HG02884 (cell line): ENCODE data around the gene ESYT3.

Experiments
- ATAC-seq: cut with Tn5 transposase; IDR thresholded peaks from one replicate; pipeline ENCODE4 v1.9.1; 2021; ENCODE audit warnings: mild to moderate bottlenecking, moderate library complexity; ENCODE audit not compliant: unreplicated experiment

Gene ESYT3

DNA sequence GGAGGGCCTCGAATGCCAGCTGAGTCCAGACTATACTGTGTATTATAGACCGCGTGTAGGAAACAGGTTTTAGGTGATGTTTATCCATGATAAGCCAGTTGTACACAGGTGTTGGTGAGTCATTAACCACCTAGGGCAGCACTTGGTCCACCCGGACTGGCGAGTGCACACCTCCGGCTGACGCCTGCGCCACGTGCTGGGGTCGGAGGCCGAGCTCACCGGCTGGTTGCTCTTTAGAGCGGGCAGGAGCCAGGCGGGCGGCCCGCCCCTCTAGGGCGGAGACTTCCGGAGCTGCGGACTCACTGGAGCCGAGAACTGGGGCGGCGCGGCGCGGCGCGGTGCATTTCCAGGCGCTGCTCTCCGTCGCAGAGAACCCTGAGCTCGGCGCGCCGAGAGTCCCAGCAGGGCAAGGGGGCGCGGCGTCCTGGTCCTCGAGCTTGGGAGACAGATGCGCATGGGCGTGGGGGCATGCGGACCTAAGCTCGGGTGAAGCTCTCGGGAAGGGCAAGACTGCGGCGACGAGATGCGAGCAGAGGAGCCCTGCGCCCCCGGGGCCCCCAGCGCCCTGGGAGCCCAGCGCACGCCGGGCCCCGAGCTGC is at the start of gene ESYT3:
Gene ESYT3, plus strand, starts transcription at position 341 of the 599 bp plus-strand sequence. Its CDS starts 183 bp downstream, at position 524.
- no peak for ATAC-seq

DNA sequence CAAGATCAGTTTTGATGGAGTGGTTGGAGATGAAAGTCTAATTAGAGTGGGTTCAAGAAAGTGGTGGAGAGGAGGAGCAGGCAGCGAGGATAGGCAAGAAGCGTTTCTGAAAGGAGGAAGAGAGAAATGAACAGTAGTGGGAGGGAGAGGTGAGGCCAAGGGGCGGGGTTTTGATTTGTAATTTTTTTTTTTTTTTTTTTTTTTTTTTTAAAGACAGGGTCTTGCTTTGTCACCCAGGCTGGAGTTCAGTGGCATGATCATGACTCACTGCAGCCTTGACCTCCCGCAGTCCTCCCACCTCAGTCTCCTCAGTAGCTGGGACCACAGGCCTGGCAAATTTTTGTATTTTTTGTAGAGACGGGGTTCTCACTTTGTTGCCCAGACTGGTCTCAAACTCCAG is 49.4 kb upstream of the ESYT3 start:
- ATAC-seq = no peak

DNA sequence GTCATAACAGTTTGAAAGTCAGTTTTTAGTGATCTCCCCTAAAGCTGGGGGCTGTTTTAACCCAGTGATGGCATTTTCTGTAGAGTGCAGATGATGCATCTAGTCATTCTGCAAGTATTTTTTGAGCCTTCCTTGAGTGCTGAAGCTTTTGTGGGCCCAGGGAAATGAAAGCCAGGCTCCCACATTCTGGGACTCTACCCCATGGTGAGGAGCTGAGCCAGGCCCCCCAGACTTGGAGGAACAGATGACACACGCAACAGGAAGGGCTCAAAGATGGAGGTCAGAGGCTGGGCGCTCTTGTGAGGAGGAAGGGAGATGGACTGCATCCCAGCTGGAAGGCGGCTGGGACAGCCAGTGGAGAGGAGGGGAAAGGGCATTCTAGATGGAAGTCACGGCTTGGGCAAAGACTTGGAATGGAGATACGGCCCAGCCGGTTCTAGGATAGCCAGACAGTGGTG is 45.2 kb upstream of the ESYT3 start:
- no peak for ATAC-seq

- no peak for ATAC-seq
These were observed 44.4 kb upstream of the ESYT3 start for GRCh38 chr3:138389841-138390581.

GRCh38 chr3:138390582-138390932 is 43.9 kb upstream of the ESYT3 start:
- ATAC-seq = no peak

DNA sequence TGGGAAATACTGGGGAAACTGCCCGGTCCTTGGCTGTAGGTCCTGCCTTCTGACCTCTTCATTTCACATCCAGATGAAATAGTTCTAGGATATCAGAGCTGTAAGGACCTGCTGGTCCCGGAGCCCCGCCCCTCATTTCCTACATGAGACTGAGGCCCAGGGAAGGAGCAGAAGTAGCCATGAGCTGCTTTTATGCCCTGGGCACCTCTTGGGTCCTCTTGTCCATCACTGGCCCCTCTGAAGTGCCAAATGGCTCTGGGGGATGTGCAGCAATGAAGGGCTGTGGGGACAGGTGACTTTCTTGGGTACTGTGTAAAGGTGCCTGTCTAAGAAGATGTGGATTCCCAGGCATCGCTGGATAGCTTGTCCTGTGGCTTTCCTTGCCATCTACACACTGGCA is 40.3 kb upstream of the ESYT3 start:
- no peak for ATAC-seq

GRCh38 chr3:138394686-138395085 is 39.7 kb upstream of the ESYT3 start:
- no peak for ATAC-seq

DNA sequence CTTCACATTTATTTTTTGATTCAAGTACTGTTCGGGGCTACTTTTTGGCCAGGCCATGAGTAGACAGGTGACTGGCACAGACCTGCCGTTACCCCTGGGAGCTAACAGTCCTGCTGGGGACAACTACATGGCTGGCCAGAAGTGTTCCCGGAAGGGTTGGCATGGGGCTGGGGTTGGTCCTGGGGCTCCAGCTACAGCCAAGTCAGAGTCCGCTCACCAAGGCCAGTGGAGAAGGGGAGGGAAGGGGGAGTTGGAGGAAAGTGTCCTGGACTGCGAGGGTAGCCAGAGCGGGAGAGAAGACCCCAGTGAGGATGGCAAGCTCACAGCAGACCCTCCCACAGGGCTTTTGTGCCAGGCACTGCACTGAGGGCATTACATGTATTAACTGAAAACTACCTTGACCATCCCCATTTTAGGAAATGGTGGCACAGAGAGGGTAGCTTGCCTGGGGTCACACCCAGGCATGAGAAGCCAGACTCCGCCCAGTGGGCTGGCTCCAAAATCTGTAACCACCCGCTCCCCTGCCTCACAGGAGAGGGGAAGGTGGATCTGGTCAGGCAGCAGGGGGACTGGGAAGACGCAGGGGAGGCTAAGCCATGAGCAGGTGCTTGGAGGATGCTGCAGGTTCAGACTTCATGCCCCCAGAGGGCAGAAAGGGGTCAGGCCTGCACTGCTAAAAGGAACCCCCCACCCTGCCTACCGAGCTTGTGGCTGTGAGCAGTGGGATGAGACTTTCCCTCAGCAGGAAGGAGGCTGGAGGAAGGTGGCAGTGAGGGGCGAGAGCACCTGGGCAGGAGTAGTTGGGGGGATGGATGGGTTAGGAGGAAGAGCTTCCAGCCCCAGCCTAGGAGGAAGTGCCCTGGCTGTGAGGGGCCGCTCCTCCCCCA is 38.3 kb upstream of the ESYT3 start:
- ATAC-seq = no peak

GRCh38 chr3:138396752-138397410 is 37.5 kb upstream of the ESYT3 start:
- ATAC-seq = no peak

GRCh38 chr3:138397983-138398382 is 36.4 kb upstream of the ESYT3 start:
- no peak for ATAC-seq

- no peak for ATAC-seq
These were observed 35.4 kb upstream of the ESYT3 start for GRCh38 chr3:138398791-138399575.

DNA sequence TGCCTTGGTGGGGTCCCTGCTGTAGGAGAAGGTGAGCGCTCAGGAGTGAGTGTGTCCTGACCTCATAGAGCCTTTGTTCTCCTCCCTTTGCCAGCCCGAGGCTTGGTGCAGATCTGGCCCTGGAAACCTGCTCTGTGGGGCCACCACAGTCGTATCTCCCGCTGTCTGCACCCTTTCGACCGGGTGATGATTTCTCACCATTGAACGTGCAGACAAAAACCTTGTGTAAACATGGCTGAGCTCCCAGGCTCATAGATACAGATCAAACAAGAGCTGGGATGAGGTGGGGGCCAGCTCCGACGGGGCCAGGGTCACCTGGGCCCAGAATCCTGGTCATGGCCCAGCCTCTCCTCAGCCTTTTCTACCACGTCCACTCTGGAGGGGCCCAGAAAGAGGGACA is 34.6 kb upstream of the ESYT3 start:
- no peak for ATAC-seq

DNA sequence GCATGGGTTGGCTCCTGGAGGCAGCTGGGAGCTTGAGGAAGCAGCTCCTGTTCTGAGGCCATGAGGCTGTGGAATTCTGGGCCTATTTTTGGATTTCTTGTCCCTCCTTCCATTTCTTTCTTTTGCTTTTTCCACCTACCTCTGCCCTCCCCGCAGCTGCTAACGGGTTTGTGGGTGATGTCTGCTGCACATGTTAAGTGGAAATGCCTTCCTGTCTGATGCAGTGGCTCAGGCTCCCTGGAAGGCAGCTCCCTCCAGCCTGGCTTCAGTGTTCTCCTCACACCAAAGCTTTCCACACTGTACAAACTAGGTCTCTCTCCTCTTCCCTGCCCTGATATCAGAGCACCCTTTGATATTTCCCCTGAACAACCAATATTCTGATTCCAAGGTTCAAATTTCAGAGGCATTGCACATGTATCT is 33.8 kb upstream of the ESYT3 start:
- ATAC-seq = no peak

GRCh38 chr3:138401834-138402233 is 32.6 kb upstream of the ESYT3 start:
- ATAC-seq = no peak

DNA sequence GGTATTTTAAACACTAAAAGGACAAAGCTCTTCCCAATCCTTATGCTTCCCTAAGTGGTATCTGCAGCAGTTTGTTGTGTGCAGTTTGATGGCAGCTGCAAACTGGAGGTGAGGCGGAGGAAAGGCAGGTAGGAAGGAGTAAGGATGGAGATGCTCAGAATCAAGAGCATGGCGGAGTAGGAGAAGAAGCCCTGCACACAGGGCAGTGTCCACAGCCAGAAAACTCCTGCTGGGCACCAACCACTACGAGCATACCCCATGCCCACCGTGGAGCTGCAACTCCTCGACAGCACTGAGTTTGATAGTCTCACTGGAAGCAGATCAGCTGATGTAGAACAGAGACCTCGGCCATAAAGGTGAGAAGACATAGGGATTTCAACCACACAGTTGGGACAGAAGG is 30.3 kb upstream of the ESYT3 start:
- no peak for ATAC-seq

- ATAC-seq = no peak
These were observed 29.4 kb upstream of the ESYT3 start for GRCh38 chr3:138405001-138405400.

- ATAC-seq = no peak
These were observed 28.9 kb upstream of the ESYT3 start for GRCh38 chr3:138405486-138405885.

GRCh38 chr3:138406606-138407005 is 27.8 kb upstream of the ESYT3 start:
- no peak for ATAC-seq

- no peak for ATAC-seq
These were observed 27.0 kb upstream of the ESYT3 start for GRCh38 chr3:138407236-138407907.
